WI38 (cell line): ENCODE measurements around the gene ALPP.

Experiments
- H3K4me3 ChIP-seq: 2 replicates; pipeline ENCODE4 v1.5.1; 2011; ENCODE audit warnings: low read depth, mild to moderate bottlenecking, control low read depth, low read length
- CTCF ChIP-seq: IDR thresholded peaks from 2 replicates; pipeline ENCODE4 v1.5.1; 2012; ENCODE audit warnings: low read depth, mild to moderate bottlenecking, control low read depth, low read length

Gene ALPP

DNA sequence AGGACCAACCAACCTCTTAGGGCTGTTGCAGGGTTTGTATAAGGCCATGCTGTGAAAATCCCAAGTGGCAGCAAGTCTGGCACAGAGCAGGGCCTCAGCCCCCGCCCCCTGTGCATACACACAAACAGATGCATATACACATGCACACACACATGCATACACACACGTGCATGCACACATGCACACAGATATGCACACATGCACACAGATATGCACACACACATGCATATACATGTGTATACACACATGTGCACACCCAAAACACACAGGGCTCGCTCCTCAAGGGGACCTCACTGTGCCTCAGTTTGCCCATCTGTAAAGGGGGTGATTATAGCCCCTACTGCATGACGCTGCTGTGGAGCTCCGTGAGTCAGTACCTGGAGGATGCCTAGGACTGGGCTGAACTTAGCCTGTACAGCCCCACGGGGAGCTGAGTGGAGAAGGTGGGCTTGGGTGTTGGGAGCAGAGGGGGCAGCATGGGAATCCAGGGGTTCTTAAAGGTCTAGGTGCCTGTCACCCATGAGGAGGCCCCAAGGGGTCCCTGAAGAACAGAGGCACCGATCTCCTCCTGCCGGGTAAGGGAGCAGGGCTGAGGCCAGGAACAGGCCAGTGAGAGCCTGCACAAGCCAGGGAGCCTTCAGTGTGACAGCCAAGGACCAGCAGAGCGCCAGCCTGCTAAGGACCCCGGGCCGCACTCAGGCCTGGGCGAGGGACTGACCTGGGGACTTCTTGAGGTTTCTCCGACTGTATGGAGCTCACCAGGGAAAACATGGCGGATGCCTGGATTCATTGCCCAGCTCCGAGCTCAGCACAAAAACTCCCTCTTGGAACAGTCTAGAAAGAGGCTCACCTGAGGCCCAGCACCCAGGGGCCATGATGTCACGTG lies 53.4 kb downstream of the ALPP start:
- no peak overlapping the region for H3K4me3 ChIP-seq
- no peak for TF ChIP-seq CTCF
